Common myeloid progenitor, CD34-positive (primary cell): ENCODE results near the gene OPCML.
A peak's percentile ranks its signal among the peaks of the same experiment; 100 is the strongest.

Experiments
- CTCF ChIA-PET: fragments of 350-600 bp; sonication (Branson Sonifier 250); formaldehyde crosslinking; loops from one replicate; lab custom pipeline; 2021; ENCODE audit warnings: antibody characterized with exemption; lab: Charles Lee
- POLR2A ChIA-PET: fragments of 350-600 bp; sonication (Branson Sonifier 250); formaldehyde crosslinking; loops from one replicate; lab custom pipeline; 2021; ENCODE audit warnings: antibody characterized with exemption; lab: Charles Lee
- DNase-seq, 3 donors: peaks; one replicate each; pipeline versions ENCODE4 v3.0.0 to v3.0.0-alpha.2; 2013
- H3K27ac ChIP-seq, 2 experiments: 1 replicate in 1 of 2; 2 replicates in 1 of 2; pipeline ENCODE4 v1.7.0; 2013; ENCODE audit warnings: inconsistent platforms in 2 of 2, low read length in 2 of 2, mild to moderate bottlenecking in 2 of 2, low read depth in 1 of 2, moderate library complexity in 1 of 2; ENCODE audit not compliant: severe bottlenecking in 2 of 2, insufficient read depth in 1 of 2, poor library complexity in 1 of 2
- H3K27me3 ChIP-seq, 5 experiments: replicated peaks in 2 of 5; 1 replicate in 3 of 5; 2 replicates in 2 of 5; pipeline versions ENCODE4 v1.6.1 to v1.7.0; 2013; ENCODE audit warnings: low read length in 4 of 5, mild to moderate bottlenecking in 2 of 5, moderate library complexity in 2 of 5, inconsistent platforms in 1 of 5; ENCODE audit not compliant: insufficient read depth in 5 of 5, control insufficient read depth in 4 of 5
- H3K36me3 ChIP-seq, 4 experiments: 1 replicate in 2 of 4; 2 replicates in 2 of 4; pipeline versions ENCODE4 v1.6.1 to v1.7.0; 2013; ENCODE audit warnings: low read length in 3 of 4, control low read depth in 1 of 4, mild to moderate bottlenecking in 1 of 4; ENCODE audit not compliant: control insufficient read depth in 4 of 4, insufficient read depth in 4 of 4
- H3K4me1 ChIP-seq, 4 experiments: 1 replicate in 3 of 4; 2 replicates in 1 of 4; pipeline versions ENCODE4 v1.6.1 to v1.7.1; 2013; ENCODE audit warnings: low read length in 3 of 4, mild to moderate bottlenecking in 3 of 4, control low read depth in 1 of 4, inconsistent platforms in 1 of 4, moderate library complexity in 1 of 4; ENCODE audit not compliant: control insufficient read depth in 4 of 4, insufficient read depth in 4 of 4; ENCODE audit errors: control extremely low read depth in 1 of 4
- H3K4me3 ChIP-seq, 7 experiments: 1 replicate in 4 of 7; 2 replicates in 3 of 7; pipeline versions ENCODE4 v1.5.1 to v1.7.0; 2013; ENCODE audit warnings: mild to moderate bottlenecking in 7 of 7, low read length in 6 of 7, moderate library complexity in 6 of 7, inconsistent platforms in 2 of 7, low read depth in 2 of 7, control low read depth in 1 of 7; ENCODE audit not compliant: insufficient read depth in 4 of 7, control insufficient read depth in 1 of 7; ENCODE audit errors: extremely low read depth in 1 of 7
- H3K9me3 ChIP-seq, 5 experiments: 1 replicate in 4 of 5; 2 replicates in 1 of 5; pipeline versions ENCODE4 v1.6.1 to v1.7.1; 2013; ENCODE audit warnings: low read length in 4 of 5, mild to moderate bottlenecking in 2 of 5, inconsistent platforms in 1 of 5, low read depth in 1 of 5, moderate library complexity in 1 of 5; ENCODE audit not compliant: control insufficient read depth in 4 of 5, insufficient read depth in 2 of 5; ENCODE audit errors: control extremely low read depth in 1 of 5
- WGBS: methylation state at CpG from one replicate; pipeline ENCODE4 v1.1.5; 2013; ENCODE audit not compliant: insufficient coverage; 5-methylcytosine and 5-hydroxymethylcytosine counted together

The OPCML gene

GRCh38 chr11:133070791-133071190, 461.5 kb downstream of the OPCML start:
- H3K27ac ChIP-seq, result no peak overlapping the region
- ChIA-PET CTCF (interaction anchor here (0.8 to 0.9 kb wide), 2 partner anchors 9 to 765 kb away, joined by 4 read pairs; no protein-coding TSS in a partner anchor), POLR2A (no interaction called here)
- no peak for DNase-seq
- H3K9me3 ChIP-seq, result no peaks in the 10 kb centered on the region
- H3K36me3 ChIP-seq, result no peaks in the 10 kb centered on the region
- no peak overlapping the region for H3K4me3 ChIP-seq
- H3K27me3 ChIP-seq, result peaks cover 3 to 37% (median 10%) of the 10 kb centered on the region in 5 experiments
- 72% methylated on average over 2 of the region's 3 CpGs for WGBS
- H3K4me1 ChIP-seq, result no peaks in the 10 kb centered on the region

DNA sequence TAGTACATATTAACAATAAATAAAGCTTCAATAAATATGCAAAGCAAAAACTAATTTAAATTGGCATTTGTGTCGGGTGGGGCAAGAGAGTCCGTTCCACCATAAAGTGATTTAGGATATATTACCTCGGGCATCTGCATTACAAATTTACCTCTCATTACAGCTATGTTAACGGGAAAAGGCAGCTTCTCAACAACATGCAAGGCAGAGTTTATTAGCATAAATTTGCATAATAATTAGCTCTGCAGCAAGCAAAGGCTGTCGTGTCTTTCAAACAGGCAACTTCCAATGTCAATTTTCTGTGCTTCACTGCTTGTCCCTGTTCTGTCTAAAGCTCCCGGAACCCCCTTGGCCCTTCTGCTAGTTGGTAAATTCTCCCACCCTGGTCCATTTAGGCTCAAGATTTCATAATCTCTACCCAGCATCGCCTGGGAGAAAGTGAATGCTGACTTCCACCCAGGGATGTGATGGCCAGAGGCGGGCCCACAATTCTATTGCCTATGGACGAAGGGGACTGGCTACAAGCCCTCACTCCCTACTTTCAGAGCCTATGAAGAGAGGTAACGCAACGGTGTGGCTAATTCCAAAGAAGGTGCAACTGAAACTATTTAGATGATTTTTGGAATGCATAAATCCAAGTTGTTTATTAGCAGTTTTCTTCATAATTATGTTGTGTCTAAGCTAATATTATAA, 462.1 kb downstream of the OPCML start:
- Histone ChIP-seq H3K9me3 (no peaks in the 10 kb centered on the region), H3K4me3 (no peak overlapping the region), H3K4me1 (no peaks in the 10 kb centered on the region), H3K27me3 (peaks cover 7 to 44% (median 10%) of the 10 kb centered on the region in 5 experiments), H3K27ac (no peak overlapping the region), H3K36me3 (no peaks in the 10 kb centered on the region)
- DNase-seq, result no peak
- 46% methylated on average over 7 of the region's 11 CpGs for WGBS
- CTCF ChIA-PET, result interaction anchor here (0.8 to 1.2 kb wide), 4 partner anchors 9 to 12 kb away, joined by 3 to 4 read pairs (median 4); no protein-coding TSS in a partner anchor
- POLR2A ChIA-PET, result no interaction called here

DNA sequence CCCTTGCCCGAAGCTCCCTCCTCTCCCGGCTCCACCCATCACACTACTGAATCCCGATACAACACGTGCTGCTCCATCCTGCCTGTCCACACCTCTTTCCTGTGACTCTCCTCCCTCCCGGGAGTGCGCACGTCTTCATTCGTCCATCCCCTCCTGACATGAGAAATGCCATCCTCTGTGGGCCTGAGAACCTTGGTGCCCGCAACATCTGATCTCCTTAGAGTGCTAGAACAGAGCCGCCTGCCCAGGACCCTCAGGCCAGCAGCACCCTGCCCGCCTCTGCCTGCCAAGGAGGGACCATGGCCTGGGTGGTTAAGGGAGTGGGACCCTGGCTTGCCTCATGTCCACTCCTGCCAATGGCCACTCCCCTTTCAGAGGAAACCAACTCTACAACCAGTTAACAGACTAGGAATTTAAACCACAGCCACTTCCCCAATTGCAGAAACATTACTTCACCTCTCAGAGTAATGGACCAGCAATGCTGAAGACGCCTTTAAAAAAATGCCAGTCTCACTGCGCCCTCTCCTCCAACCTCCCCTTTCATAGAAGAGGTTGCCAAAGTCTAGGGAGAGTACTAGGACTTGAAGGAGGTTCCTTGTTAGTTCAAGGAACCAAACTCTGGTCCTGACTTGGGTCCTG, 466.3 kb downstream of the OPCML start:
- H3K9me3 ChIP-seq, result no peaks in the 10 kb centered on the region
- 90% methylated on average over 11 of the region's 13 CpGs for WGBS
- peaks cover 0 to 9% (median 4%) of the 10 kb centered on the region in 4 experiments for H3K4me1 ChIP-seq
- DNase-seq, result no peak
- POLR2A ChIA-PET, result no interaction called here
- H3K27me3 ChIP-seq, result peaks cover 10 to 61% (median 22%) of the 10 kb centered on the region in 5 experiments
- CTCF ChIA-PET, result no interaction called here
- no peaks in the 10 kb centered on the region for H3K36me3 ChIP-seq
- no peak overlapping the region for H3K4me3 ChIP-seq
- no peak overlapping the region for H3K27ac ChIP-seq

GRCh38 chr11:133064961-133065360, 467.3 kb downstream of the OPCML start:
- ChIA-PET CTCF (interaction anchor here (0.8 to 1.3 kb wide), 3 partner anchors 9 to 1370 kb away, joined by 3 read pairs; no protein-coding TSS in a partner anchor), POLR2A (no interaction called here)
- H3K4me3 ChIP-seq, result no peak overlapping the region
- no peaks in the 10 kb centered on the region for H3K9me3 ChIP-seq
- H3K4me1 ChIP-seq, result peaks cover 0 to 9% (median 4%) of the 10 kb centered on the region in 4 experiments
- H3K27me3 ChIP-seq, result peaks cover 10 to 65% (median 22%) of the 10 kb centered on the region in 5 experiments
- DNase-seq, result no peak
- H3K36me3 ChIP-seq, result no peaks in the 10 kb centered on the region
- whole genome bisulfite sequencing, result 66% methylated on average over 14 of the region's 15 CpGs
- no peak overlapping the region for H3K27ac ChIP-seq

- DNase-seq, result peak; percentile 34 to 53 (median 42)
- H3K4me3 ChIP-seq, result peak overlapping the region in 3 of 7 experiments; percentile 31 to 52 (median 44)
- no peaks in the 10 kb centered on the region for H3K9me3 ChIP-seq
- H3K36me3 ChIP-seq, result no peaks in the 10 kb centered on the region
- H3K4me1 ChIP-seq, result peaks cover 0 to 9% (median 4%) of the 10 kb centered on the region in 4 experiments
- no peak overlapping the region for H3K27ac ChIP-seq
- WGBS, result under 1% methylated on average over 42 of the region's 44 CpGs
- peaks cover 6 to 60% (median 22%) of the 10 kb centered on the region in 5 experiments for H3K27me3 ChIP-seq
- ChIA-PET CTCF (interaction anchor here (0.6 to 1.5 kb wide), 6 partner anchors 10 to 1369 kb away, joined by 3 read pairs; no protein-coding TSS in a partner anchor), POLR2A (no interaction called here)
Observed at GRCh38 chr11:133064152-133064877, 468.0 kb downstream of the OPCML start.

DNA sequence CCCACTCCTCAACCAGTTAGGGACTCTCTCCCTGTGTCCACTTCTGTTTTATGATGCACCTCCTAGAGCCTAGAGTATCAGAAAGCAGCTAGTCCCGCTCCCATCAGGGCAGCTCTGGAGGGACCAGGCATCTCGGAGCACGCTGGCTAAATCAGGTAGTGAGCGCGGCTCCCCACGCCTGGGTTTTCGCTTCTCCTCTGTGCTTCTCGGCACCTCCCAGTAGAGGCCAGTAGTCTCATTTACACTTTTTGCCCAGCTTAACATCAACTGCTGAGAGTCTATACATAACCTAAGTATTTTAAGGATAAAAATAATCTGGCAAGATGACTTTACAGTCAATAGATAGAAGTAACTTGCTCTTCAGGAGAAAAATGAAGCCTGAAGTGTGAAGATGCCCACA, 473.8 kb downstream of the OPCML start:
- H3K4me1 ChIP-seq, result no peaks in the 10 kb centered on the region
- WGBS, result 54% methylated on average over 7 of the region's 8 CpGs
- H3K27ac ChIP-seq, result no peak overlapping the region
- ChIA-PET POLR2A (no interaction called here), CTCF (interaction anchor here (1.8 kb wide), 1 partner anchor 11 kb away, joined by 4 read pairs; no protein-coding TSS in a partner anchor)
- H3K9me3 ChIP-seq, result no peaks in the 10 kb centered on the region
- DNase-seq, result no peak
- peaks cover 0 to 43% (median 15%) of the 10 kb centered on the region in 5 experiments for H3K27me3 ChIP-seq
- H3K4me3 ChIP-seq, result no peak overlapping the region
- no peaks in the 10 kb centered on the region for H3K36me3 ChIP-seq
